K562 (cell line): ENCODE measurements around the gene PBOV1. TPM values are rescaled to one million over a fixed set of nuclear protein-coding genes. Genes with fewer than 3 reads are reported as not detected.

Experiments
- ATAC-seq: fragments of 200-7000 bp; cut with Tn5 transposase; 3 replicates; pipeline ENCODE4 v1.9.1; 2020; ENCODE audit warnings: moderate library complexity
- BruUV-seq: library from RNA; stranded (reverse); fragments of 400-500 nt; replicated peaks from 2 replicates; lab custom pipeline; 2021; lab: Mats Ljungman, UMichigan
- CTCF ChIA-PET: fragments of 300-600 bp; formaldehyde crosslinking; extraction: SDS; loops from one replicate; lab custom pipeline; 2021; ENCODE audit warnings: low intra/inter-chr PET ratio; lab: Yijun Ruan, JAX
- POLR2A ChIA-PET: fragments of 300-600, 350-650 bp; sonication (Branson Sonifier 250); formaldehyde crosslinking; extraction: SDS; loops from one replicate; lab custom pipeline; 2021; ENCODE audit warnings: antibody characterized with exemption, inconsistent platforms; lab: Yijun Ruan, JAX
- DNase-seq, 4 experiments: peaks; one replicate each; pipeline versions ENCODE4 v3.0.0 to v3.0.0-alpha.2; 2011 to 2018; ENCODE audit warnings: low spot score in 3 of 4, mixed read lengths in 3 of 4; ENCODE audit errors: extremely low read depth in 1 of 4
- FAIRE-seq: peaks from 2 replicates; lab custom pipeline; 2011; peaks lifted over from hg19 to GRCh38; lab: Jason Lieb, UNC
- H2AFZ ChIP-seq: 2 replicates; pipeline ENCODE4 v1.6.0; 2011; ENCODE audit warnings: low read depth, low read length, control low read depth, inconsistent platforms
- H3K27ac ChIP-seq: fragments of 200-600 bp; 3 replicates; pipeline ENCODE4 v1.8.0; 2011; ENCODE audit warnings: low read depth, mild to moderate bottlenecking, control low read depth, inconsistent platforms, low read length, moderate library complexity, mixed read lengths; ENCODE audit errors: extremely low read depth
- H3K27me3 ChIP-seq, 2 experiments: fragments of 300-600 bp in 1 of 2; 2 replicates in 1 of 2; 3 replicates in 1 of 2; pipeline versions ENCODE4 v1.6.0 to v1.8.0; 2011; ENCODE audit warnings: inconsistent platforms in 2 of 2, low read length in 2 of 2, mild to moderate bottlenecking in 1 of 2, mixed read lengths in 1 of 2, moderate library complexity in 1 of 2; ENCODE audit not compliant: control insufficient read depth in 2 of 2, insufficient read depth in 2 of 2
- H3K36me3 ChIP-seq: fragments of 300-600 bp; 3 replicates; pipeline ENCODE4 v1.8.0; 2011; ENCODE audit warnings: mild to moderate bottlenecking, low read length, inconsistent platforms; ENCODE audit not compliant: control insufficient read depth, insufficient read depth
- H3K4me1 ChIP-seq, 2 experiments: fragments of 200-600 bp in 1 of 2; replicated peaks in 1 of 2; 2 replicates in 1 of 2; 3 replicates in 1 of 2; pipeline versions ENCODE4 v1.5.1 to v1.8.0; 2011; ENCODE audit warnings: inconsistent platforms in 2 of 2, low read length in 2 of 2, mild to moderate bottlenecking in 1 of 2, mixed read lengths in 1 of 2, moderate library complexity in 1 of 2; ENCODE audit not compliant: control insufficient read depth in 2 of 2, insufficient read depth in 2 of 2
- H3K4me2 ChIP-seq: 2 replicates; pipeline ENCODE4 v1.6.1; 2011; ENCODE audit warnings: low read length, control low read depth, inconsistent platforms, mixed read lengths; ENCODE audit not compliant: insufficient read depth
- H3K4me3 ChIP-seq: fragments of 200-600 bp; sonication (generic), shearing (Covaris generic); 2 replicates; pipeline ENCODE4 v1.5.1; 2016; ENCODE audit warnings: control low read depth, inconsistent platforms
- H3K79me2 ChIP-seq: fragments of 200-600 bp; 3 replicates; pipeline ENCODE4 v1.8.0; 2011; ENCODE audit warnings: low read length, inconsistent platforms; ENCODE audit not compliant: control insufficient read depth, insufficient read depth
- H3K9ac ChIP-seq, 2 experiments: 2 replicates each; pipeline versions ENCODE4 v1.6.0 to v1.6.1; 2011; ENCODE audit warnings: low read depth in 2 of 2, low read length in 2 of 2, control low read depth in 1 of 2, inconsistent platforms in 1 of 2, mild to moderate bottlenecking in 1 of 2, mixed read lengths in 1 of 2; ENCODE audit not compliant: insufficient read depth in 1 of 2
- H3K9me1 ChIP-seq: one replicate; pipeline ENCODE4 v1.6.0; 2011; ENCODE audit warnings: inconsistent platforms, mild to moderate bottlenecking, low read length, moderate library complexity; ENCODE audit not compliant: control insufficient read depth, insufficient read depth
- H3K9me3 ChIP-seq: replicated peaks from 2 replicates; pipeline ENCODE4 v1.5.1; 2011; ENCODE audit warnings: low read depth, low read length, inconsistent platforms; ENCODE audit not compliant: control insufficient read depth, insufficient read depth
- H4K20me1 ChIP-seq: replicated peaks from 2 replicates; pipeline ENCODE4 v1.6.1; 2011; ENCODE audit warnings: low read length, inconsistent platforms, mixed read lengths; ENCODE audit not compliant: control insufficient read depth, insufficient read depth
- CHD2 ChIP-seq: IDR thresholded peaks from 2 replicates; pipeline ENCODE4 v1.6.1; 2011; ENCODE audit warnings: low read depth, low read length
- CREB3 ChIP-seq: fragments of 450-650 bp; conservative IDR thresholded peaks from 2 replicates; pipeline ENCODE4 v1.6.1; 2016; ENCODE audit warnings: missing genetic modification characterization, low read depth, mild to moderate bottlenecking, missing compliant biosample characterization, moderate library complexity
- ESRRA ChIP-seq: fragments of 450-650 bp; IDR thresholded peaks from 2 replicates; pipeline ENCODE4 v1.6.1; 2014; ENCODE audit warnings: low read depth, mild to moderate bottlenecking, moderate library complexity, borderline replicate concordance
- FOXK2 ChIP-seq, 2 experiments: fragments of 450-650 bp; IDR thresholded peaks in 1 of 2; conservative IDR thresholded peaks in 1 of 2; 2 replicates each; pipeline ENCODE4 v1.6.1; 2016; ENCODE audit warnings: low read depth in 2 of 2, mild to moderate bottlenecking in 1 of 2
- NCOA2 ChIP-seq, 2 experiments: fragments of 450-650 bp; IDR thresholded peaks; 2 replicates each; pipeline ENCODE4 v1.6.1; 2018; ENCODE audit warnings: mild to moderate bottlenecking in 2 of 2, moderate library complexity in 1 of 2; ENCODE audit not compliant: partially characterized antibody in 2 of 2
- RFX5 ChIP-seq: IDR thresholded peaks from 2 replicates; pipeline ENCODE4 v1.6.1; 2011; ENCODE audit warnings: low read depth, mild to moderate bottlenecking, improper control_type of control experiment, low read length
- SMARCE1 ChIP-seq: fragments of 450-650 bp; IDR thresholded peaks from 2 replicates; pipeline ENCODE4 v1.7.1; 2016; ENCODE audit warnings: mild to moderate bottlenecking
- XRCC5 ChIP-seq: fragments of 200-400 bp; formaldehyde crosslinking; IDR thresholded peaks from 2 replicates; pipeline ENCODE4 v1.6.1; 2017; ENCODE audit warnings: low read depth, mild to moderate bottlenecking, low read length
- ZNF263 ChIP-seq: sonication (generic); formaldehyde crosslinking; IDR thresholded peaks from 2 replicates; pipeline ENCODE4 v1.8.0; 2022; ENCODE audit warnings: mild to moderate bottlenecking, missing genetic modification reagents, borderline replicate concordance
- WGBS: fragments of 100-300 bp; shearing (Covaris generic); methylation state at CpG from one replicate; pipeline ENCODE4 v1.1.6; 2016; ENCODE audit warnings: low coverage, mixed read lengths; ENCODE audit not compliant: insufficient coverage; ENCODE audit errors: missing lambda C conversion rate; 5-methylcytosine and 5-hydroxymethylcytosine counted together
- in situ Hi-C: fragments of 300-500 bp; cut with MboI; formaldehyde crosslinking; loops from 4 replicates; pipeline ENCODE4 v1.15.0; 2018; ENCODE audit warnings: inconsistent platforms, mixed read lengths
- intact Hi-C: fragments of 100-400 bp; cut with micrococcal nuclease; formaldehyde crosslinking; loops from 2 replicates; pipeline ENCODE4 v1.14.2; 2022
- polyA plus RNA-seq, 8 experiments: library from polyadenylated mRNA; depleted of rRNA in 4 of 8; stranded (reverse) in 5 of 8; unstranded in 3 of 8; fragments of >200 nt; fragmentation: Nextera tagmentation in 2 of 8; fragmentation: Illumina TruSeq in 1 of 8; extraction: Ambion mirVana in 2 of 8; extraction: Trizol in 1 of 8; gene quantifications; 2 replicates each; pipeline versions ENCODE4 v1.2.1 to v1.2.3, GENCODE V29; 2011 to 2014; ENCODE audit warnings: inconsistent platforms in 1 of 8, missing spikeins in 1 of 8
- total RNA-seq, 7 experiments: library from RNA; depleted of rRNA in 6 of 7; stranded (reverse); fragments of >200 nt in 6 of 7; fragmentation: Illumina TruSeq in 2 of 7; extraction: Trizol in 2 of 7; gene quantifications; 2 replicates each; pipeline versions ENCODE4 v1.2.1 to v1.2.3, GENCODE V29; 2011 to 2021; ENCODE audit warnings: low replicate concordance in 1 of 7
- TF ChIP-seq, protein P1 (sequence below): fragments of 250-450 bp; sonication (Bioruptor Pico); IDR thresholded peaks from 2 replicates; pipeline ENCODE4 v1.5.0; 2022; ENCODE audit warnings: mild to moderate bottlenecking
- TF ChIP-seq, protein P2 (sequence below): fragments of 200-800 bp; sonication (Bioruptor generic); IDR thresholded peaks from 2 replicates; pipeline ENCODE4 v1.6.1; 2016; ENCODE audit warnings: missing genetic modification characterization, missing compliant biosample characterization
- TF ChIP-seq, protein P3 (sequence below): fragments of 450-650 bp; conservative IDR thresholded peaks from 2 replicates; pipeline ENCODE4 v1.6.1; 2016; ENCODE audit warnings: missing genetic modification characterization, low read depth, mild to moderate bottlenecking, control low read depth, missing compliant biosample characterization

PBOV1 gene
- total and polyA plus RNA-seq, 9 of the 15 experiments (the other 6 are each of a cell fraction or from before 2014, with no cell fraction given), result not detected

DNA sequence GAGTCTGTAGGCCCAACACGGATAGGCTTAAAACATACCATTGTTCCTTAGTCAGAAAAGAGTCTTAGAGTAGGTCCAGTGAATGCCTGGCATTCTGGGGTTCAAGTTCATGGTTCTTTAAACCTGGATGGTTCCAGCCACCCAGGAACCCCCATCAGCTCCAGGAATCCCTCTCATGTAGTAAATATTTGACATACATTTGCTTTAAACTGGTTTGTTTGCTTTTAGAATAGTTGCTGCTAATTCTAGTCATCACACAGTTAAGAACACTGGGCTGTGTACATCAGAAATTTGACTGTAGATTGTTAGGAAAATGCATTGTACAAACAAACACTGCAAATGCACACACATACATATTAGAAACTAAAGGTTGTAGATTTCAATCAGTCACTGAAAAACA is 30.6 kb upstream of the PBOV1 start:
- Histone ChIP-seq H3K9ac (no peak overlapping the region), H3K9me3 (no peaks in the 10 kb centered on the region), H3K79me2 (no peaks in the 10 kb centered on the region), H4K20me1 (no peaks in the 10 kb centered on the region), H3K4me1 (no peaks in the 10 kb centered on the region), H3K4me2 (no peak overlapping the region), H2AFZ (no peak overlapping the region), H3K27me3 (peaks cover 8 to 26% of the 10 kb centered on the region in 2 experiments), H3K4me3 (no peak overlapping the region), H3K9me1 (no peaks in the 10 kb centered on the region), H3K27ac (no peak overlapping the region), H3K36me3 (no peaks in the 10 kb centered on the region)
- intact Hi-C loops, result no loop called here
- ChIA-PET CTCF (no interaction called here), POLR2A (interaction anchor here (1.1 to 1.3 kb wide), 2 partner anchors 8 to 10 kb away, joined by 4 to 5 read pairs; no protein-coding TSS in a partner anchor)
- FAIRE-seq (no peak), ATAC-seq (no peak), DNase-seq (no peak)
- in situ Hi-C loops, result no loop called here
- WGBS, result 0% methylated on average over 1 of the region's 1 CpG
- BruUV-seq, result no TSS peak
- TF ChIP-seq ESRRA, result no peak
- TF ChIP-seq ZNF263 (CRISPR knock-in tag), result no peak
- no peak for TF ChIP-seq RFX5
- TF ChIP-seq, protein P1, sequence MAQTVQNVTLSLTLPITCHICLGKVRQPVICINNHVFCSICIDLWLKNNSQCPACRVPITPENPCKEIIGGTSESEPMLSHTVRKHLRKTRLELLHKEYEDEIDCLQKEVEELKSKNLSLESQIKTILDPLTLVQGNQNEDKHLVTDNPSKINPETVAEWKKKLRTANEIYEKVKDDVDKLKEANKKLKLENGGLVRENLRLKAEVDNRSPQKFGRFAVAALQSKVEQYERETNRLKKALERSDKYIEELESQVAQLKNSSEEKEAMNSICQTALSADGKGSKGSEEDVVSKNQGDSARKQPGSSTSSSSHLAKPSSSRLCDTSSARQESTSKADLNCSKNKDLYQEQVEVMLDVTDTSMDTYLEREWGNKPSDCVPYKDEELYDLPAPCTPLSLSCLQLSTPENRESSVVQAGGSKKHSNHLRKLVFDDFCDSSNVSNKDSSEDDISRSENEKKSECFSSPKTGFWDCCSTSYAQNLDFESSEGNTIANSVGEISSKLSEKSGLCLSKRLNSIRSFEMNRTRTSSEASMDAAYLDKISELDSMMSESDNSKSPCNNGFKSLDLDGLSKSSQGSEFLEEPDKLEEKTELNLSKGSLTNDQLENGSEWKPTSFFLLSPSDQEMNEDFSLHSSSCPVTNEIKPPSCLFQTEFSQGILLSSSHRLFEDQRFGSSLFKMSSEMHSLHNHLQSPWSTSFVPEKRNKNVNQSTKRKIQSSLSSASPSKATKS (CRISPR knock-in tag), result no peak
- no peak for TF ChIP-seq SMARCE1
- no peak for TF ChIP-seq NCOA2 (IDR thresholded peaks at IDR 0.05; ENCODE audit: partially characterized antibody in 2 of 2)
- no peak for TF ChIP-seq XRCC5
- TF ChIP-seq CHD2, result no peak
- TF ChIP-seq FOXK2 (conservative IDR thresholded peaks at IDR 0.05 in 1 of 2, IDR thresholded peaks at IDR 0.05 in 1 of 2; ENCODE audit: low read depth in 2 of 2), result no peak
- TF ChIP-seq, protein P2, sequence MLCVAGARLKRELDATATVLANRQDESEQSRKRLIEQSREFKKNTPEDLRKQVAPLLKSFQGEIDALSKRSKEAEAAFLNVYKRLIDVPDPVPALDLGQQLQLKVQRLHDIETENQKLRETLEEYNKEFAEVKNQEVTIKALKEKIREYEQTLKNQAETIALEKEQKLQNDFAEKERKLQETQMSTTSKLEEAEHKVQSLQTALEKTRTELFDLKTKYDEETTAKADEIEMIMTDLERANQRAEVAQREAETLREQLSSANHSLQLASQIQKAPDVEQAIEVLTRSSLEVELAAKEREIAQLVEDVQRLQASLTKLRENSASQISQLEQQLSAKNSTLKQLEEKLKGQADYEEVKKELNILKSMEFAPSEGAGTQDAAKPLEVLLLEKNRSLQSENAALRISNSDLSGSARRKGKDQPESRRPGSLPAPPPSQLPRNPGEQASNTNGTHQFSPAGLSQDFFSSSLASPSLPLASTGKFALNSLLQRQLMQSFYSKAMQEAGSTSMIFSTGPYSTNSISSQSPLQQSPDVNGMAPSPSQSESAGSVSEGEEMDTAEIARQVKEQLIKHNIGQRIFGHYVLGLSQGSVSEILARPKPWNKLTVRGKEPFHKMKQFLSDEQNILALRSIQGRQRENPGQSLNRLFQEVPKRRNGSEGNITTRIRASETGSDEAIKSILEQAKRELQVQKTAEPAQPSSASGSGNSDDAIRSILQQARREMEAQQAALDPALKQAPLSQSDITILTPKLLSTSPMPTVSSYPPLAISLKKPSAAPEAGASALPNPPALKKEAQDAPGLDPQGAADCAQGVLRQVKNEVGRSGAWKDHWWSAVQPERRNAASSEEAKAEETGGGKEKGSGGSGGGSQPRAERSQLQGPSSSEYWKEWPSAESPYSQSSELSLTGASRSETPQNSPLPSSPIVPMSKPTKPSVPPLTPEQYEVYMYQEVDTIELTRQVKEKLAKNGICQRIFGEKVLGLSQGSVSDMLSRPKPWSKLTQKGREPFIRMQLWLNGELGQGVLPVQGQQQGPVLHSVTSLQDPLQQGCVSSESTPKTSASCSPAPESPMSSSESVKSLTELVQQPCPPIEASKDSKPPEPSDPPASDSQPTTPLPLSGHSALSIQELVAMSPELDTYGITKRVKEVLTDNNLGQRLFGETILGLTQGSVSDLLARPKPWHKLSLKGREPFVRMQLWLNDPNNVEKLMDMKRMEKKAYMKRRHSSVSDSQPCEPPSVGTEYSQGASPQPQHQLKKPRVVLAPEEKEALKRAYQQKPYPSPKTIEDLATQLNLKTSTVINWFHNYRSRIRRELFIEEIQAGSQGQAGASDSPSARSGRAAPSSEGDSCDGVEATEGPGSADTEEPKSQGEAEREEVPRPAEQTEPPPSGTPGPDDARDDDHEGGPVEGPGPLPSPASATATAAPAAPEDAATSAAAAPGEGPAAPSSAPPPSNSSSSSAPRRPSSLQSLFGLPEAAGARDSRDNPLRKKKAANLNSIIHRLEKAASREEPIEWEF (CRISPR knock-in tag), result no peak
- TF ChIP-seq CREB3 (tag), result no peak
- TF ChIP-seq, protein P3, sequence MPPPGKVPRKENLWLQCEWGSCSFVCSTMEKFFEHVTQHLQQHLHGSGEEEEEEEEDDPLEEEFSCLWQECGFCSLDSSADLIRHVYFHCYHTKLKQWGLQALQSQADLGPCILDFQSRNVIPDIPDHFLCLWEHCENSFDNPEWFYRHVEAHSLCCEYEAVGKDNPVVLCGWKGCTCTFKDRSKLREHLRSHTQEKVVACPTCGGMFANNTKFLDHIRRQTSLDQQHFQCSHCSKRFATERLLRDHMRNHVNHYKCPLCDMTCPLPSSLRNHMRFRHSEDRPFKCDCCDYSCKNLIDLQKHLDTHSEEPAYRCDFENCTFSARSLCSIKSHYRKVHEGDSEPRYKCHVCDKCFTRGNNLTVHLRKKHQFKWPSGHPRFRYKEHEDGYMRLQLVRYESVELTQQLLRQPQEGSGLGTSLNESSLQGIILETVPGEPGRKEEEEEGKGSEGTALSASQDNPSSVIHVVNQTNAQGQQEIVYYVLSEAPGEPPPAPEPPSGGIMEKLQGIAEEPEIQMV (tag), result no peak
